Limb (tissue), 2 donors: ENCODE results near the gene NOTCH1.
A peak's percentile ranks its signal among the peaks of the same experiment; 100 is the strongest.

ENCODE experiments used
- DNase-seq, 2 donors: peaks; one replicate each; pipeline ENCODE4 v3.0.0-alpha.2; 2016; ENCODE audit errors: extremely low spot score in 2 of 2

Gene NOTCH1

GRCh38 chr9:136485049-136486045, 60.5 kb downstream of the NOTCH1 start:
- peak; percentile 82 to 89 for DNase-seq

- DNase-seq: peak in 1 of 2 donors; percentile 57
Observed at GRCh38 chr9:136484153-136485048, 61.4 kb downstream of the NOTCH1 start.

- DNase-seq: peak; percentile 93 to 98
Observed at GRCh38 chr9:136483589-136484152, 62.2 kb downstream of the NOTCH1 start.

- DNase-seq: peak; percentile 98 to 100
Observed at GRCh38 chr9:136482793-136483588, 62.9 kb downstream of the NOTCH1 start, which contains the start of gene SEC16A. TSS of gene SEC16A (minus strand) at chr9:136483040. CDS start at chr9:136477615, 5,425 bp downstream.

GRCh38 chr9:136482046-136482792, 63.6 kb downstream of the NOTCH1 start:
- no peak for DNase-seq

GRCh38 chr9:136481558-136481957, 64.3 kb downstream of the NOTCH1 start:
- DNase-seq: no peak

GRCh38 chr9:136476369-136477150, 69.3 kb downstream of the NOTCH1 start:
- DNase-seq: no peak

GRCh38 chr9:136474974-136475865, 70.6 kb downstream of the NOTCH1 start:
- DNase-seq: no peak

- DNase-seq: no peak
Observed at GRCh38 chr9:136474021-136474640, 71.7 kb downstream of the NOTCH1 start.

GRCh38 chr9:136473354-136473721, 72.5 kb downstream of the NOTCH1 start:
- DNase-seq: no peak

GRCh38 chr9:136472640-136473353, 73.1 kb downstream of the NOTCH1 start:
- no peak for DNase-seq

GRCh38 chr9:136471802-136472487, 73.9 kb downstream of the NOTCH1 start:
- DNase-seq: no peak

GRCh38 chr9:136470792-136471469, 74.9 kb downstream of the NOTCH1 start:
- no peak for DNase-seq

GRCh38 chr9:136470356-136470755, 75.5 kb downstream of the NOTCH1 start:
- no peak for DNase-seq

GRCh38 chr9:136467766-136468165, 78.1 kb downstream of the NOTCH1 start:
- DNase-seq: no peak

- DNase-seq: no peak
Observed at GRCh38 chr9:136466155-136466541, 79.7 kb downstream of the NOTCH1 start.
